ENCODE measurements around the gene DPEP2.
A peak's percentile ranks its signal among the peaks of the same experiment; 100 is the strongest.
"Not testable (repeated sequence)": the region's sequence is repeated elsewhere in the genome, so short reads cannot be mapped to it uniquely, and the experiment has no call there.

The DPEP2 gene

DNA sequence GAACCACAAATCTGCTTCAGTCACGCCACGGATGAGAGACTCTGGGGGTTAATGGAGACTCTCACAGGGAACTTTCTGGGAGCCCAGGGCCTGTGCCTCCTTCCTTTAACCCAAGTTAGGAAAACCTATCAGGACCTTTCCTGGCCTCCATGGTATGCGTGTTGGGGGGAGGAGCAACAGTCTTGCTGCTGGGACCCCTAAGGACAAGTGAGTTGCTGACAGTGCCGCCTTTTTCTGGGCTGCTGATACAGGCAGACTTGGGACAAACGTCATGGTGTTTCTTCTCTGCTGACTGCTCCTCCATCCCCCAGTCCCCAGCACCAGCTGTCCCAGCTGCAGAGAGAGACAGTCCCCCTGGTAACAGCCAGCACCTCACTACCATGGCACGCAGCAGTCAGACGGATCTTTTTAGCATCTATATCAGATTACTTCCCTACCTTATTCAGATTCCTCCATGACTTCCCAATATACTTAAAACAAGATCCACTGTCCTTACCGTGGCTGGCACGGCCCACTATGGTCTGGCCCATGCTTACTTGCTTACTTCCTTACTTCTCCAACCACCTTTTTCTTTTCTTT is 10.0 kb upstream of the DPEP2 start:
- in situ Hi-C loops (cut with MboI; ENCODE audit: low pct_unique_long_range_greater_than_20kb, low sequenced_read_pairs) = no loop called here
- DNase-seq = no peak

DNA sequence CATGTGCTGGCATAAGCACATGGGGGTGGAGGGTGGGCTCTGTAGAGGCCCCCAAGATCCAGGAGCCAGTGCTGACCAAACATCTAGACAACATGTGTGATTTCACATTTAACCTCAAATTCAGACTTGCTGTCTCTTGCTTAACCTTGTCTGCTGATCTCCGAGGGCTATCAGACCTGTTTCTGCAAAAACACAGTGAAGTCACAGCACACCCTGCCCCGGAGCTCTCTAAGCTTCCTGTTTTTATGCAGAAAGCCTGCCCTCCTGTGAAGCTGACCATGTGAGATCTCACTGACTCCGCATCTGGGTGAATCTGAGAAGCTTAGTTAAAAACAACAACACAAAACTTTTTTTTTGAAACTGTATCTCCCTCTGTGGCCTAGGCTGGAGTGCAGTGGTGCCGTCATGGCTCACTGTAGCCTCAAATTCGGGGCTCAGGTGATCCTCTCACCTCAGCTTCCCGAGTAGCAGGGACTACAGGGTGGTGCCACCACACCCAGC is 6.6 kb upstream of the DPEP2 start:
- in situ Hi-C loops (cut with MboI; ENCODE audit: low pct_unique_long_range_greater_than_20kb, low sequenced_read_pairs) = no loop called here
- DNase-seq = peak; percentile 83

DNA sequence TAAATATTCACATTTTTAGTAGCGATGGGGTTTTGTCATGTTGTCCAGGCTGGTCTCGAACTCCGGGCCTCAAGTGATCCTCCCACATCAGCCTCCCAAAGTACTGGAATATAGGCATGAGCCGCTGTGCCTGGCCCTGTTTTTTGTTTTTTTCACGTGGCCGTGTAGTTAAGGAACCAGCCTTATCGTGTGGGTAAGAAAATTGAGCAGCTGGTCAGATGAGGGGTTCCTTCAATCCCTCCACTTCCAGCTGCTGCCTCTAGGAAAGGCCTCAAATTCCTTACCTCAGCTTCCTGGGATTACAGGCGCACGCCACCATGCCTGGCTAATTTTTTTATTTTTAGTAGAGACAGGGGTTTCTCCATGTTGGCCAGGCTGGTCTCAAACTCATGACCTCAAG is 5.9 kb upstream of the DPEP2 start:
- no peak for DNase-seq
- in situ Hi-C loops (cut with MboI; ENCODE audit: low pct_unique_long_range_greater_than_20kb, low sequenced_read_pairs) = no loop called here

DNA sequence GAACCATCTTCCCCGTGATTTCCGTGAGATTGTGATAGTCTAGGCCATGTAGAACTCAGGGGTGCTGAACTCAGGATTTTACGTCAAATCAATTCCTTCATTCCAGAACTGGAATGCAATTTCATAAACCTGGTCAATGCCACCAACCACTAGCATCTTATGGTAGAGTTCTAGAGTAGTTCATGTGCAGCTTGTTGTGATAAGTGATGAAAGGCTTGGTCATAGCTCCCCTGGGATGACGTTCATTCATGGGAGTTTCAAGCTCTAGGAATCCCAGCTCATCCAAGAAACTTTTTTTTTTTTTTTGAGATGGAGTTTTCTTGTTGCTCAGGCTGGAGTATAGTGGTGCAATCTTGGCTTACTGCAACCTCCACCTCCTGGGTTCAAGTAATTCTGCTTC is 3.7 kb upstream of the DPEP2 start:
- in situ Hi-C loops (cut with MboI; ENCODE audit: low pct_unique_long_range_greater_than_20kb, low sequenced_read_pairs) = no loop called here
- no peak for DNase-seq

DNA sequence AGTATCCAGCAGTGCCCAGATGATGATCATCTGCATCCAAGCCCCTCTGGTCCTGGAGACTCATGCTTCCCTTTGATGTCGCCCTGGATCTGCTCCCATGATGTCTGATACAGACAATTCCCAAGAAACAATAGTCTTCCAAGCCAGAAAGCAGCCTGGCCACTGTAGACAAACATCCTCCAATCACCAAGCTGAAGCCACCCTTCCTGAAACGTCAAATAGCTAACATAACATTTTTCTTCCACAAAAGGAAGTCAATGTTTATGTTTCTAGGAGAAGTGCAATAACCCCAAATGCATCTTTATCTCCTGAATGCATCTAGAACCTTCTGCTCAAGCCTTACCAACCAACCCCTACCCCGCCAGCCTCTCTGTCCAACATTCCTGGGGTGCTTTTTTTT is 1.2 kb upstream of the DPEP2 start:
- in situ Hi-C loops (cut with MboI; ENCODE audit: low pct_unique_long_range_greater_than_20kb, low sequenced_read_pairs) = no loop called here
- DNase-seq = peak; percentile 16

DNA sequence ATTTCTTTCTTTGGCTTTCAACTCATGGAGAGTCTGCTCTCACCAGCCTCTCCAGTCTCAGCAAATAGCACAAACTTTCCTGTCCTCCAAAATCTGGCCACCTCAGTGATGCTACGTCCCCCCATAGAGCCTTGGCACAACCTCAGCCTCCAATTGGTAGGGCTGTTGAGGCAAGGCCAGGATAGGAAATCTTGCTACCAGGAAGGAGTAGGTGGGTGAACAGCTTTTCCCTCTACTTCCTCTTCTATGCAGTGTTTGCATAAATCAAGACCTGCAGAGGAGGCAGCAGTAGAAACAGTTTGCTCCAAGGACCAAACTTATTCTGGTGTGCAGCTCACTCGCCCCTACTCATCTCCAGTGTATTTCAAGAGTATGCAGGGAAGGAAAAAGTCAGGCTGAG is 701 bp upstream of the DPEP2 start:
- peak; percentile 67 for DNase-seq
- in situ Hi-C loops (cut with MboI; ENCODE audit: low pct_unique_long_range_greater_than_20kb, low sequenced_read_pairs) = no loop called here

DNA sequence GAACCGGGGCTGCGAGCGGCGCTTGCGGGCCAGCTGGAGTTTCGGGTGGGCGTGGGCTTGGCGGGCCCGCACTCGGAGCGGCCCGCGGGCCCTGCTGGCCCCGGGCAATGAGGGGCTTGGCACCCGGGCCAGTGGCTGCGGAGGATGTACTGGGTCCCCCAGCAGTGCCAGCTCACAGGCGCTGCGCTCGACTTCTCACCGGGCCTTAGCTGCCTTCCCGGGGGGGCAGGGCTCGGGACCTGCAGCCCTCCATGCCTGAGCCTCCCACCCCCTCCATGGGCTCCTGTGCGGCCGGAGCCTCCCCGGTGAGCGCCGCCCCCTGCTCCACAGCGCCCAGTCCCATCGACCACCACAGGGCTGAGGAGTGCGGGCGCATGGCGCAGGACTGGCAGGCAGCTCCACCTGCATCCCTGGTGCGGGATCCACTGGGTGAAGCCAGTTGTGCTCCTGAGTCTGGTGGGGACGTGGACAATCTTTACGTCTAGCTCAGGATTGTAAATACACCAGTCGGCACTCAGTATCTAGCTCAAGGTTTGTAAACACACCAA is 979 bp downstream of the DPEP2 start:
- DNase-seq; in situ Hi-C loops (cut with MboI; ENCODE audit: low pct_unique_long_range_greater_than_20kb, low sequenced_read_pairs): not testable (repeated sequence)

DNA sequence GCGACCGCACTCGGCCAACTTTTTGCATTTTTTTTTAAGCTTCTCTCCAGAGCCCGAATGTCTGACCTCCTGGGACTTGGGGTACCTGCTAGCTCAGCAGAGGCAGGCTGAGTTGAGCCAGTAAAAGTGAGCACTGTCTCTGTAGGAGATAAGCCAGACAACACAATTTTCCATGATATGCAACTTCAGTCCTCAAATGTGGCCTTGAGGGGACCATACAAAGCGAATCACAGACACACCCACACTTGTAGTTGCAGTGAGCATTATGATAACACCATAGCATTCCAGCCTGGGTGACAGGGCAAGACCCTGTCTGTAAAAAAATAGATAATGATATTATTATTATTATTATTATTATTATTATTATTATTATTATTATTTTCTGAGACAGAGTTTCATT is 2.6 kb downstream of the DPEP2 start:
- no peak for DNase-seq
- in situ Hi-C loops (cut with MboI; ENCODE audit: low pct_unique_long_range_greater_than_20kb, low sequenced_read_pairs) = no loop called here

DNA sequence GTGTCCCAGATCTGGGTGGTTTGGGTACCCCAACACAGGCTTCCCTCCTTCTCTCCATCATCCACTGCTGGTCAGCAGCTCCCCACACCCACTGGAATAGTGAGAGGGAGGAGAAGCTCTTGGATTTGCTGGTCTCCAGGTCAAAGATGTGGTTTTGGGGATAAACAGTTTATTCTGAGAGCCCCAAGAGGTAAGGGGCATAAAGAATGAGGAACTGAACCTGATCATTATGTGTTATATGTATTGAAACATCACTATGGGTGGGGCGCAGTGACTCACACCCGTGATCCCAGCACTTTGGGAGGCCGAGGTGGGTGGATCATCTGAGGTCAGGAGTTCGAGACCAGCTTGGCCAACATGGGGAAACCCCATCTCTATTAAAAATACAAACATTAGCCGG is 3.9 kb downstream of the DPEP2 start:
- in situ Hi-C loops (cut with MboI; ENCODE audit: low pct_unique_long_range_greater_than_20kb, low sequenced_read_pairs) = no loop called here

DNA sequence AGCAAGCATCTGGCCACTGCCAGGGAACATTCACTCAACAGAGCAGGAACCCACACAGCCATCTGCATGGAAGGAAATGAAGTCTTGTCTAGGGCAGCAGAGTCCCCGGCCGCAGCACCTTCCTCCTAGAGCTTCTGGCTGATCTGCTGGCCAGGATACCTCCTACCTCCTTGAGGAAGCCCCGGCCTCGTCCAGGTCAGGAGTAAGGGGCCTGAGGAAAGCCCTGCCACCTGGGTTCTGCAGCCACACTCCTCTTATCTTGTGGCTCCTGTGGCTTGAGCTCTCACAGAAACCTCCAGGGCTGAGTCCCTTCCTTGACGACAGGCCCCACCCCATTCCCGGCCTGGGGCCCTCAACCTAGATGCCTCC is 5.3 kb downstream of the DPEP2 start:
- peak; percentile 19 for DNase-seq
- in situ Hi-C loops (cut with MboI; ENCODE audit: low pct_unique_long_range_greater_than_20kb, low sequenced_read_pairs) = not testable (repeated sequence)

More for the DNA sequence above, 3.9 kb downstream of the DPEP2 start:
- DNase-seq = no peak

DNA sequence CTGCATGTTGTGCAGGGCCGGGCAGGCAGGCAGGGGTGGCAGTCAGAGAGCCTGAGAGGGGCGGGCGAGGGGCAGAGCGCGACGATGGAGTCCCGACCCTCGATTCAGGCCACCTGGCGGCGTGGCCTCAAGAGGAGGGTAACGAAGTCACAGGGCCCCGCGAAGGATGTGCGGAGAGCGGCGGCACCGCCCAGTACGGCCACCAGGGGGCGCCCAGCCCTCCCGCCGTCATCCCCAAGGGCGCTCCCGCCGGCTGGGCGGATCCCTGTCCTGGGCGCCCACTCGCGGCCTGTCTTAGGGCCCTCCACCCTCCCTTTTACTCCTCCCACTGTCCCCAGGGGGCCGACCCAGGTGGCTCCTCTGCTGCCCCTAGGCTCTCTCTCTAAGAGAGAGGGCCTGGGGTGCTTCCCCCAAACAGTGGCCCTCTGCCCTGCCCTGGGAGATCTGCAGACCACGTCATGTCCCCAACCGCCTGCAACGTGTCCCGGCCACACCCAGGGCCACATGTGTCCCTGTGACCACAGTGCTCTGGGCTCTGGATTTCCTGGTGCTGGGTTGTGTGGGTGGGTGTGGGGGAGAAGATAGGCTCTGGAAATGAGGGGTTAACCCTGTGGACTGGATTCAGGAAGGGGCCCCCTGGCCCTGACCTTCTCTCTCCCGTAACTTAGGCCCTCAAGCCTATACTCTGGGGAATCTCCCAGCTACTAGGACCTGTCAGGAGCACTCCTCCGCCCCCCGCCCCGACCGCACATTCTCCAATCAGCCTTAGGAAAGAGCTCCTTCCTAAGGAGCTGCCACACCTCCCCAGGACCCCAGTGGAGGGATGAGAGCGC is 5.9 kb downstream of the DPEP2 start:
- in situ Hi-C loops (cut with MboI; ENCODE audit: low pct_unique_long_range_greater_than_20kb, low sequenced_read_pairs) = no loop called here
- peak; percentile 93 for DNase-seq

DNA sequence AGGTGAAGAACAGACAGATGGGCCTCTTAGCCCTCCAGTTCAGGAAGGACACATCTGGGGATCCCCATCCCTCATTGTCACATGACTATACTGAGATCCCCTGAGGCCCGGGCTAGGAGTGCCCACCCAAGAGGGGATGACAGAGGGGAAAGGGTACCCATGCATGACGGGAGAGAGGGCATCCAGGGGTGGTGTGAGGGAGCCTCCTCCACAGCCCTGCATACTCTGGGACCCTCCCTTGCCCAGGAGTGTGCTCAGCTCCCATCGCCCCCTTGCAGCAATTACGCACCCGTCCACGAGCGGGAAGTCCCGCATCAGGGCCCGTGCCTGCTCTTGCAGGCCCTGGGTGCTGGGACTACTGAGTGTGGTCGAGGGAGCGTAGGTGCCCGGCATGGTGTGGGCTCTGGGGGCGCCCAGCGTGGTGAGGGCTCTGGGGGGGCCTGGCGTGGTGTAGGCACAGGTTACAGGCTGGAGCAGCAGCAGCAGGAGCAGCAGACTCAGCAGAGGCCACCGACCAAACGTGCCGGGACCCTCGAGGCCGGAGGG is 6.5 kb downstream of the DPEP2 start:
- in situ Hi-C loops (cut with MboI; ENCODE audit: low pct_unique_long_range_greater_than_20kb, low sequenced_read_pairs) = no loop called here
- no peak for DNase-seq

DNA sequence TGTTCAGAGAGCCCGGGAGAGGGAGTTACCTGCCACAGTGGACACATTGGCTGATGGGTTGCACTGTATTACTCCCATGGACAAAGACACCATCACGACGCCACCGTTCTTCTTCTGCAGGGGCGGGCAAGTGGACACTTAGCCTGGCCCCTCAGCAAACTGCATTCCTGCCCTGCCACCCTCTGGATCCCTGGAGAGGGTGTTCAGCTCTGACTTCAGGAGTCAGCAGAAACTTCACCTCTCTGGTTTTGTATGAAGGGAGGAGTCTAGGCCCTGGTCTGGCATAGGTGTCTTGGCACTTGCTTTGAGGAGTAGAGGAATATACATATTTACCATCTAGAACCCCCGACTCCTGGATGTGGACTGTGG is 9.3 kb downstream of the DPEP2 start:
- in situ Hi-C loops (cut with MboI; ENCODE audit: low pct_unique_long_range_greater_than_20kb, low sequenced_read_pairs) = no loop called here

DNA sequence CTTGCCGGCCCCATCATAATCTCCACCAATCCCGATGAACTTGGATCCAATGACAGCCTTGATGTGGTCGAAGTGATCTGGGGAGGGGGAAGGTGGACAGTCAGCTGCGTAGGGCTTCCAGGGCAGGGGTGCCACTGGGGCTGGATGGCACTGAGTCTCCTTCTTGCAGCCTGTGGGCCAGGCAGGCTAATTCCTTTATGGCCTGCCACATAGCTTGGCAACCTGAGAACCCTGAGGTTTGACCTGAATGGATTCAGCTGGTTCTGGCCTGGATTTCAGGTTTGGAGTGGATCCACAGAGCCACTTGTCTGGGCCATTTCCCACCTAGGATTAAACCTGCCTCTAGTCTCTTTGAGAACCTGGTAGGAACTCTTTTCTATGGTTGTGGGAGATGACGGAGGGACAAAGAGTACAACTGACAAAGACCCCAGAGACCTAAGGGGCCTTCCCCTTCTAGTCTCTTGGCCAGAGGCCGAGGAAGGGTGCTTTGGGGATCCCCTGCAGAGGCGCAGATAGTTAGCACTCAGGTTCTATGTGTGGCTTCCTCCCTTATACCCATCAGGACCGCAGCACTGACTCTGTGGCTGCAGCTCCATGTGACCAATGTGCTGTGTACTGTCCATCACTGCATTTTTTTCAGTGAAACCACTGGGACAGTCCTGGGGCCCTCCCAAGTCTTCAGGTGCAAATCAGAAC is 9.8 kb downstream of the DPEP2 start:
- in situ Hi-C loops (cut with MboI; ENCODE audit: low pct_unique_long_range_greater_than_20kb, low sequenced_read_pairs) = no loop called here
- no peak for DNase-seq

More for the DNA sequence above, 9.3 kb downstream of the DPEP2 start:
- no peak for DNase-seq

DNA sequence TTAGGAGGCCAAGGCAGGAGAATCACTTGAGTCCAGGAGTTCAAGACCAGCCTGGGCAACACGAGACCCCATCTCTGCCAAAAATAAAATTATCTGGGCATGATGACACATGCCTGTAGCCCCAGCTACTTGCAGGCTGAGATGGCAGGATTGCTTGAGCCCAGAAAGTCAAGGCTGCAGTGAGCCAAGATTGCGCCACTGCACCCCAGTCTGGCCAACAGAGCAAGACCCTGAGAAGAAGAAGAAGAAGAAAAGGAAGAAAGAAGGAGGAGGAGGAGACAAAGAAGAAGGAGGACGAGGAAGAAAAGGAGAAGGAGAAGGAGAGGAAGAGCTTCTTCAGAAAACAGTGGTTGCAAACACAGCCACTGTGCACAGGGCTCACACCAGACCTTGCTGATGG is 10.6 kb downstream of the DPEP2 start:
- in situ Hi-C loops (cut with MboI; ENCODE audit: low pct_unique_long_range_greater_than_20kb, low sequenced_read_pairs) = no loop called here
- no peak for DNase-seq

DNA sequence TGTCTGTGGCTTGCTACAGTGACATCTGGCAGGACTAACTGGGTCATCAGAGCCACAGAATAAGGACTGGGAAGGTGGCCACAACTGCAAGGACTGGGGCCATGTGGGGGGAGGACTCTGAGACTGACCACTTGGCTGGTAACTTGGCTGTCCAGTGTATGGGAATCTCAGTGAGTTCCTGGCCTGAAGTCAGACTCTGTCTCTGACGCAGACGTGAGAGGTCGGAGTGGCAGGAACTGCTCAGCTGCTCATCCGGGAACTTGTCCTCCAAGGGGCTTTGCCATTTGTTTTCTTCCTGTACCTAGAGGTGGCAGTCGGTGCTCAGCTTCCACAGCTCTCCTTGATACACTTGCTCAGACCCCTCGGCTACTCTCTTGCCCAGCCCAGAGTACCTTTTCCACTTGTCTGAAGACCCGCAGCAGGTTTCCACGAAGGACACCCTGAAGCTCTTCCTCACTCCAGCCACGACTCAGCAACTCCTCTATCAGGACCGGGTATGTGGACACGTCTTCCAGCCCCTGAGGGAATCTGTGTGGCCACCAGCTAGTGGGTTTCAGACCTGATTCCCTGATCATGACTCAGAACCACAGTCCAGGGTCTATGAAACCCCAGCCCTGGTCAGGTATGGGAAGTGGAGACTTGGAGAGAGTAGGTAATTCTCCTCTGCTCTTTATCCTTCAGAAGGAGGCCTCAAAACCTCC is 11.7 kb downstream of the DPEP2 start:
- no peak for DNase-seq
- in situ Hi-C loops (cut with MboI; ENCODE audit: low pct_unique_long_range_greater_than_20kb, low sequenced_read_pairs) = no loop called here

DNA sequence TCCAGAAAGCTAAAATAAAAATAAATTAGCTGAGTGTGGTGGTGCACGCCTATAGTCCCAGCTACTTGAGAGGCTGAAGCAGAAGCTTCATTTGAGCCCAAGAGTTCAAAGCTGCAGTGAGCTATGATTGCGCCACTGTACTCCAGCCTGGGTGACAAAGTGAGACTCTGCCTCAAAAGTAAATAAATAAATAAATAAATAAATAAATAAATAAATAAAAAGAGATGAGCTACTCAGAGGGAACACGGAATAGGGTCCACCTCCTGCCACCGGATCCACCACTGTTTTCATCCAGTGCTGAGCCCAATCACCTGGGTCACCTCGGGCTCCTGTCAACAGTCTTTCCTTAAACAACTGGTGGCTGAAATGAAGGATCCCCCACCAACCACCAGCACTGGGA is 12.3 kb downstream of the DPEP2 start:
- no peak for DNase-seq

DNA sequence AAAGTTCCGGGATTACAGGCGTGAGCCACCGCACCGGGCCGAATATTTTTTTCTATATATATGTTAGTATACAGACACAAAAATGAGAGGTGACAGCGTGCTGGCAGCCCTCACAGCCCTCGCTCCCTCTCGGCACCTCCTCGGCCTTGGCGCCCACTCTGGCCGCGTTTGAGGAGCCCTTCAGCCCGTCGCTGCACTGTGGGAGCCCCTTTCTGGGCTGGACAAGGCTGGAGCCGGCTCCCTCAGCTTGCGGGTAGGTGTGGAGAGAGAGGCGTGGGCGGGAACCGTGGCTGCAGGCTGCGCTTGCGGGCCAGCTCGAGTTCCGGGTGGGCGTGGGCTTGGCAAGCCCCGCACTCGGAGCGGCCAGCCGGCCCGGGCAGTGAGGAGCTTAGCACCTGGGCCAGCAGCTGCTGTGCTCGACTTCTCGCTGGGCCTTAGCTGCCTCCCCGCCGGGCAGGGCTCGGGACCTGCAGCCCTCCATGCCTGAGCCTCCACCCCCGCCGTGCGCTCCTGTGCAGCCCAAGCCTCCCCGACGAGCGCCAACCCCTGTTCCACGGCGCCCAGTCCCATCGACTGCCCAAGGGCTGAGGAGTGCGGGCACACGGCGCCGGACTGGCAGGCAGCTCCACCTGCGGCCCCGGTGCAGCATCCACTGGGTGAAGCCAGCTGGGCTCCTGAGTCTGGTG is 17.1 kb downstream of the DPEP2 start:
- in situ Hi-C loops (cut with MboI; ENCODE audit: low pct_unique_long_range_greater_than_20kb, low sequenced_read_pairs) = no loop called here
- no peak for DNase-seq

More for the DNA sequence above, 12.3 kb downstream of the DPEP2 start:
- in situ Hi-C loops (cut with MboI; ENCODE audit: low pct_unique_long_range_greater_than_20kb, low sequenced_read_pairs) = no loop called here
